Stomach smooth muscle (tissue), 2 donors: ENCODE results near the gene COL23A1.

ENCODE experiments used
- H3K27ac ChIP-seq: one replicate; pipeline ENCODE4 v1.7.0; 2013; ENCODE audit warnings: mild to moderate bottlenecking, low read length, inconsistent platforms
- H3K27me3 ChIP-seq, 2 donors: one replicate each; pipeline ENCODE4 v1.7.0; 2013; ENCODE audit warnings: low read length in 2 of 2; ENCODE audit not compliant: insufficient read depth in 2 of 2, control insufficient read depth in 1 of 2
- H3K36me3 ChIP-seq, 2 donors: one replicate each; pipeline ENCODE4 v1.7.0; 2013; ENCODE audit warnings: low read length in 2 of 2; ENCODE audit not compliant: control insufficient read depth in 2 of 2, insufficient read depth in 2 of 2
- H3K4me1 ChIP-seq: one replicate; pipeline ENCODE4 v1.7.0; 2013; ENCODE audit warnings: low read length; ENCODE audit not compliant: control insufficient read depth, insufficient read depth
- H3K4me3 ChIP-seq, 2 donors: one replicate each; pipeline ENCODE4 v1.7.0; 2013; ENCODE audit warnings: low read length in 2 of 2
- H3K9ac ChIP-seq, 2 donors: one replicate each; pipeline ENCODE4 v1.7.0; 2013; ENCODE audit warnings: low read length in 2 of 2, mild to moderate bottlenecking in 1 of 2
- H3K9me3 ChIP-seq, 2 donors: one replicate each; pipeline ENCODE4 v1.7.0; 2013; ENCODE audit warnings: low read length in 2 of 2; ENCODE audit not compliant: control insufficient read depth in 2 of 2
- donor health status: healthy.
- donor health status: Pancreatic carcinoma.

COL23A1 gene

GRCh38 chr5:178460174-178460573 is 130.0 kb downstream of the COL23A1 start:
- peaks cover 15% of the 10 kb centered on the region for H3K4me1 ChIP-seq
- no peak overlapping the region for H3K9ac ChIP-seq
- no peaks in the 10 kb centered on the region for H3K27me3 ChIP-seq
- H3K36me3 ChIP-seq, result no peaks in the 10 kb centered on the region
- no peak overlapping the region for H3K4me3 ChIP-seq
- no peaks in the 10 kb centered on the region for H3K9me3 ChIP-seq
- H3K27ac ChIP-seq, result peak overlapping the region; percentile 49

- H3K4me3 ChIP-seq, result no peak overlapping the region
- H3K9ac ChIP-seq, result no peak overlapping the region
- peaks cover 15% of the 10 kb centered on the region for H3K4me1 ChIP-seq
- no peaks in the 10 kb centered on the region for H3K9me3 ChIP-seq
- H3K27me3 ChIP-seq, result no peaks in the 10 kb centered on the region
- H3K36me3 ChIP-seq, result no peaks in the 10 kb centered on the region
- H3K27ac ChIP-seq, result no peak overlapping the region
These were observed 132.1 kb downstream of the COL23A1 start for GRCh38 chr5:178458140-178458539.

GRCh38 chr5:178457471-178457870 is 132.7 kb downstream of the COL23A1 start:
- Histone ChIP-seq H3K27me3 (no peaks in the 10 kb centered on the region), H3K9me3 (no peaks in the 10 kb centered on the region), H3K27ac (no peak overlapping the region), H3K4me1 (peaks cover 15% of the 10 kb centered on the region), H3K4me3 (no peak overlapping the region), H3K9ac (no peak overlapping the region), H3K36me3 (no peaks in the 10 kb centered on the region)

- peaks cover 1% of the 10 kb centered on the region for H3K4me1 ChIP-seq
- no peaks in the 10 kb centered on the region for H3K36me3 ChIP-seq
- no peak overlapping the region for H3K27ac ChIP-seq
- no peaks in the 10 kb centered on the region for H3K27me3 ChIP-seq
- H3K4me3 ChIP-seq, result no peak overlapping the region
- H3K9me3 ChIP-seq, result no peaks in the 10 kb centered on the region
- H3K9ac ChIP-seq, result no peak overlapping the region
These were observed 134.7 kb downstream of the COL23A1 start for GRCh38 chr5:178455480-178455835.

GRCh38 chr5:178454821-178455479 is 135.2 kb downstream of the COL23A1 start:
- H3K4me1 ChIP-seq, result no peaks in the 10 kb centered on the region
- H3K9me3 ChIP-seq, result no peaks in the 10 kb centered on the region
- H3K27ac ChIP-seq, result no peak overlapping the region
- H3K4me3 ChIP-seq, result no peak overlapping the region
- H3K27me3 ChIP-seq, result peaks cover 0 to under 1% of the 10 kb centered on the region in 2 donors
- no peak overlapping the region for H3K9ac ChIP-seq
- H3K36me3 ChIP-seq, result no peaks in the 10 kb centered on the region

- no peak overlapping the region for H3K4me3 ChIP-seq
- H3K27ac ChIP-seq, result no peak overlapping the region
- no peaks in the 10 kb centered on the region for H3K36me3 ChIP-seq
- no peaks in the 10 kb centered on the region for H3K9me3 ChIP-seq
- H3K9ac ChIP-seq, result no peak overlapping the region
- peaks cover 0 to 3% of the 10 kb centered on the region in 2 donors for H3K27me3 ChIP-seq
- H3K4me1 ChIP-seq, result no peaks in the 10 kb centered on the region
These were observed 135.9 kb downstream of the COL23A1 start for GRCh38 chr5:178454303-178454702.

DNA sequence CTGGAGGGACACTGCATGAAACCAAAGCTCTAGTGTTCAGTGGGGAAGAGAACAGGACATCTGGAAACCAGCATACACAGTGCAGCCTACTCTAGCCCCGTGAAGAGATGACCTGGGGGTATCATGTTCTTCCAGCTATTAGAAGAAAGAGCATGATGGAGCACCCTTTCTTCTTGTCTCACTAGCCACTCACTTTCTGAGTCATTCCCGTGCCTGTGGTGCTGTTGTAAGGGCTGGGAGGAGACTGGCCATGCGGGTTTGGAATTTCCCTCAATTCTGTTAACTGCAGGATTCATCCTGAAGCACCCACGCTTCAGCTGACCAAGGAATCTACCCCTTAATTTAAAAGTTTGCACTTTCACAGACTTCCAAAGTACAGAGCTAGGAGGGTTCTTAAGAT is 137.0 kb downstream of the COL23A1 start:
- Histone ChIP-seq H3K27me3 (peaks cover 0 to 3% of the 10 kb centered on the region in 2 donors), H3K9me3 (no peaks in the 10 kb centered on the region), H3K4me1 (no peaks in the 10 kb centered on the region), H3K9ac (no peak overlapping the region), H3K4me3 (no peak overlapping the region), H3K36me3 (no peaks in the 10 kb centered on the region), H3K27ac (no peak overlapping the region)

- Histone ChIP-seq H3K9ac (no peak overlapping the region), H3K4me1 (no peaks in the 10 kb centered on the region), H3K36me3 (no peaks in the 10 kb centered on the region), H3K4me3 (no peak overlapping the region), H3K9me3 (no peaks in the 10 kb centered on the region), H3K27ac (no peak overlapping the region), H3K27me3 (peaks cover 0 to 3% of the 10 kb centered on the region in 2 donors)
These were observed 139.8 kb downstream of the COL23A1 start for GRCh38 chr5:178450121-178451028.

- no peaks in the 10 kb centered on the region for H3K9me3 ChIP-seq
- no peak overlapping the region for H3K9ac ChIP-seq
- peaks cover 0 to 3% of the 10 kb centered on the region in 2 donors for H3K27me3 ChIP-seq
- H3K36me3 ChIP-seq, result no peaks in the 10 kb centered on the region
- H3K4me3 ChIP-seq, result no peak overlapping the region
- H3K27ac ChIP-seq, result no peak overlapping the region
- no peaks in the 10 kb centered on the region for H3K4me1 ChIP-seq
These were observed 140.8 kb downstream of the COL23A1 start for GRCh38 chr5:178449163-178450070.

GRCh38 chr5:178445534-178445933 is 144.7 kb downstream of the COL23A1 start:
- Histone ChIP-seq H3K36me3 (no peaks in the 10 kb centered on the region), H3K27me3 (peaks cover 0 to 3% of the 10 kb centered on the region in 2 donors), H3K4me1 (no peaks in the 10 kb centered on the region), H3K27ac (no peak overlapping the region), H3K9me3 (no peaks in the 10 kb centered on the region), H3K9ac (no peak overlapping the region), H3K4me3 (no peak overlapping the region)
